BE2C (cell line): Measurements from ENCODE around the gene PNMA8A.

Experiments
- DNase-seq: peaks from one replicate; pipeline ENCODE4 v3.0.0-alpha.2; 2020
- H3K27me3 ChIP-seq: fragments of 250-450 bp; sonication (Bioruptor Pico); 2 replicates; pipeline ENCODE4 v1.5.1; 2020; ENCODE audit warnings: mild to moderate bottlenecking
- H3K36me3 ChIP-seq: fragments of 250-450 bp; sonication (Bioruptor Pico); 2 replicates; pipeline ENCODE4 v1.5.1; 2020; ENCODE audit warnings: mild to moderate bottlenecking
- H3K4me1 ChIP-seq: fragments of 250-450 bp; sonication (Bioruptor Pico); 2 replicates; pipeline ENCODE4 v1.5.1; 2020
- H3K4me3 ChIP-seq: 2 replicates; pipeline ENCODE4 v1.5.1; 2011; ENCODE audit warnings: low read depth, low read length
- H3K9me3 ChIP-seq: fragments of 250-450 bp; sonication (Bioruptor Pico); 2 replicates; pipeline ENCODE4 v1.5.1; 2020
- TF ChIP-seq, protein P1 (sequence below): IDR thresholded peaks from 2 replicates; pipeline ENCODE4 v1.5.1; 2012; ENCODE audit warnings: mild to moderate bottlenecking, low read depth, low read length

PNMA8A gene

DNA sequence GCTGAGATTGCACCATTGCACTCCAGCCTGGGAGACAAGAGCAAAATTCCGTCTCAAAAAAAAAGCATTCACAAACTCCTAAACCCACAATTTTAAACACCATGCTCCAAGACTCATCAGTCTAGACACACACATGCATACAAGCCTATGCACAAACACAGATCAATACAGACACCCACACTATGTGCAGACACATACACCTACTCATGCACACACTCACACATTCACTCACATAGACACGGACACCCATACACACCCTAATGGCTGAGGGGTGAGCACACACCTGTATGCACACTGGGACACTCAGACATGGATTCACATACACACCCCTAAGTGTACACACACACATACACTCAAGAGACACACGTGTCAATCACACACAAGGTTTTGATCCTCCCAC is 15.0 kb upstream of the PNMA8A start:
- no peaks in the 10 kb centered on the region for H3K9me3 ChIP-seq
- TF ChIP-seq, protein P1, sequence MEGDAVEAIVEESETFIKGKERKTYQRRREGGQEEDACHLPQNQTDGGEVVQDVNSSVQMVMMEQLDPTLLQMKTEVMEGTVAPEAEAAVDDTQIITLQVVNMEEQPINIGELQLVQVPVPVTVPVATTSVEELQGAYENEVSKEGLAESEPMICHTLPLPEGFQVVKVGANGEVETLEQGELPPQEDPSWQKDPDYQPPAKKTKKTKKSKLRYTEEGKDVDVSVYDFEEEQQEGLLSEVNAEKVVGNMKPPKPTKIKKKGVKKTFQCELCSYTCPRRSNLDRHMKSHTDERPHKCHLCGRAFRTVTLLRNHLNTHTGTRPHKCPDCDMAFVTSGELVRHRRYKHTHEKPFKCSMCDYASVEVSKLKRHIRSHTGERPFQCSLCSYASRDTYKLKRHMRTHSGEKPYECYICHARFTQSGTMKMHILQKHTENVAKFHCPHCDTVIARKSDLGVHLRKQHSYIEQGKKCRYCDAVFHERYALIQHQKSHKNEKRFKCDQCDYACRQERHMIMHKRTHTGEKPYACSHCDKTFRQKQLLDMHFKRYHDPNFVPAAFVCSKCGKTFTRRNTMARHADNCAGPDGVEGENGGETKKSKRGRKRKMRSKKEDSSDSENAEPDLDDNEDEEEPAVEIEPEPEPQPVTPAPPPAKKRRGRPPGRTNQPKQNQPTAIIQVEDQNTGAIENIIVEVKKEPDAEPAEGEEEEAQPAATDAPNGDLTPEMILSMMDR = no peak
- H3K4me1 ChIP-seq = no peaks in the 10 kb centered on the region
- H3K27me3 ChIP-seq = no peaks in the 10 kb centered on the region
- DNase-seq = no peak
- no peak overlapping the region for H3K4me3 ChIP-seq
- H3K36me3 ChIP-seq = no peaks in the 10 kb centered on the region

GRCh38 chr19:46484656-46485055 is 13.3 kb upstream of the PNMA8A start:
- TF ChIP-seq, protein P1 = no peak
- no peak for DNase-seq
- H3K27me3 ChIP-seq = no peaks in the 10 kb centered on the region
- no peak overlapping the region for H3K4me3 ChIP-seq
- H3K4me1 ChIP-seq = no peaks in the 10 kb centered on the region
- no peaks in the 10 kb centered on the region for H3K36me3 ChIP-seq
- H3K9me3 ChIP-seq = no peaks in the 10 kb centered on the region

DNA sequence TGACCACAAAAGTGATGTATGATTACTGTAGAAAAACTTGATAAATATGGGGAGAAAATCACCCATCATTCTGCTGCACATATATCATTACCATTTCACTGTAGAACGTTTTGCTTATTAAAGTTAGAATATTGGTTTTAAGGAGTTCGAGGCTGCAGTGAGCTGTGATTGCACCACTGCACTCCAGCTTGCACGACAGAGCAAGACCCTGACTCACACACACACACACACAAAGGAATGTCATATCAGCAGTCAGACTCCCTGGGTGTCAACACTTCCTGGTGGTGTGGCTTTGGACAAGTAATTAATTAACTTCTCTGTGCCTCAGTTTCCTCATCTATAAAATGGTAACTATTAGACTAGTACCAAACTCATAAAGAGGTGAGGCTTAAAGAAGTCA is 11.3 kb upstream of the PNMA8A start:
- no peaks in the 10 kb centered on the region for H3K9me3 ChIP-seq
- no peak overlapping the region for H3K4me3 ChIP-seq
- TF ChIP-seq, protein P1 = no peak
- H3K4me1 ChIP-seq = no peaks in the 10 kb centered on the region
- no peaks in the 10 kb centered on the region for H3K36me3 ChIP-seq
- no peaks in the 10 kb centered on the region for H3K27me3 ChIP-seq
- no peak for DNase-seq

DNA sequence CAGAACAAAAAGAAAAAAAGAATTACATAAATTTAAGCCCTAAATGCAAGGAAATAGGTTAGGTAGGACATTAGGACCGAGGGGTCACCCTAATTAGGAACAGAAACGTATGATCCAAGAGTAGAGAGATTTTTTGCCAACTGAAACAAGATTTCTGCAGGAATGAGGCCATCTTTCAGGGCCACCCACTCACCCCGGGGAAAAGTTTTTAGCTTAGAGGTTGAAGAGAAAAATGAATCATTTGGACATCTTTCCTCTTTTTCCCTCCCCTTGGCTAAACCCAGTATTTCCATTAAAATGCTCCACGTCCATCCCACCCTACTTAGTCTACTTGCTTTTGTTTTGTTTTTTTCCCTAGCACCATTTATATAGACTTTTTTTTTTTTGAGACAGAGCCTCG is 10.6 kb upstream of the PNMA8A start:
- Histone ChIP-seq H3K4me3 (no peak overlapping the region), H3K9me3 (no peaks in the 10 kb centered on the region), H3K36me3 (no peaks in the 10 kb centered on the region), H3K27me3 (no peaks in the 10 kb centered on the region), H3K4me1 (no peaks in the 10 kb centered on the region)
- DNase-seq = no peak
- TF ChIP-seq, protein P1 = no peak

DNA sequence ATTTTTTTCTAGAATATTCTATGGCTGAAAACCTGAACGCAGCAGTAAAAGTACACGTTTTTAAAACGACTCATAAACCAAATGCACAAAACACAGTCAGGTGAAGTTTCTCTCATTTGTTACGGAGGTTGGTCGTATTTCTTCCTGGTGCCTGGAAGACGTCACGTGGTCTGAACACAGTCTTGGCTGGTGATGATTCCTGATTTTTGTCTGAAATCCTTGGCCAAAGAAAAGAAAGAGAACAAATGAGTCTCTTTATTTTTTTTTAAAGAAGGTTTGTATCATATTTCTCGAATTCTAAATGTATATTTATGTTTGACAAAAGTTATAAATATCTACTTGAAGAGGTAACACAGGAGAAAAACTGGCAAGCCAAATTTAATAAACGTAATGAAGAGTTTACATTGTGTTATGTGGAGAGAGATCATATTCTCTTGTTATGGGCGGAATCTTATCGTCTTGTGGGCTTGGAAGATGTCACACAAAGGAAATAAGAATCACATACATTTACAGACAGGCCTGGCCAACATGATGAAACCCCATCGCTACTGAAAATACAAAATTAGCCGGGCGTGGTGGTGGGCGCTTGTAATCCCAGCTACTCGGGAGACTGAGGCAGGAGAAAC is 10.0 kb upstream of the PNMA8A start:
- TF ChIP-seq, protein P1 = no peak
- no peak for DNase-seq
- no peaks in the 10 kb centered on the region for H3K36me3 ChIP-seq
- no peaks in the 10 kb centered on the region for H3K4me1 ChIP-seq
- H3K27me3 ChIP-seq = no peaks in the 10 kb centered on the region
- H3K4me3 ChIP-seq = no peak overlapping the region
- H3K9me3 ChIP-seq = no peaks in the 10 kb centered on the region

GRCh38 chr19:46480415-46480814 is 9.1 kb upstream of the PNMA8A start:
- Histone ChIP-seq H3K27me3 (no peaks in the 10 kb centered on the region), H3K9me3 (no peaks in the 10 kb centered on the region), H3K4me3 (no peak overlapping the region), H3K4me1 (no peaks in the 10 kb centered on the region), H3K36me3 (no peaks in the 10 kb centered on the region)
- DNase-seq = no peak
- TF ChIP-seq, protein P1 = no peak
